ENCODE results near the gene SORL1. TPM values are rescaled to one million over a fixed set of nuclear protein-coding genes. Genes with fewer than 3 reads are reported as not detected.
A peak's percentile ranks its signal among the peaks of the same experiment; 100 is the strongest.

Gene SORL1
- total and polyA plus RNA-seq, 2 experiments from 2014 or later, result 6.4 to 18.2 TPM

DNA sequence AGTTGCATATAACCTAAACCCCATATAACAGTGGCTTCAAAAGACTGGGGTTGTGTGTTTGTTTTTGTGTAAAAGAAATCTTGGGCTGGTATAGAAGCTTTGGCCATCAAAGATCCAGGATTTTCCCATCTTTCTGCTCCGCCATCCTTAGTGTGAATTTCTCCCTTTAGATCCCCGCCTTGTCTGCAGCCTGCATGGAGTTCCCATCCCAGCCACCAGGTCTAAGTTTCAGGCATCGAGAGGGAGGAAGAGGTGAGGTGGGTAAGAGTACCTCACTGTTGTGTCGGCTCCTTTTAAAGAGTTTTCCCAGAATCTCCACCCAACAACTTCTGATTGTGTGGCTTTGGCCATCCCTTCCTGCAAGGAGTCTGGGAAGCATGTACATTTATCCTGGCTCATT, 196.2 kb downstream of the SORL1 start:
- DNase-seq (ENCODE audit: low read depth in 1 of 2, low spot score in 1 of 2), result no peak

DNA sequence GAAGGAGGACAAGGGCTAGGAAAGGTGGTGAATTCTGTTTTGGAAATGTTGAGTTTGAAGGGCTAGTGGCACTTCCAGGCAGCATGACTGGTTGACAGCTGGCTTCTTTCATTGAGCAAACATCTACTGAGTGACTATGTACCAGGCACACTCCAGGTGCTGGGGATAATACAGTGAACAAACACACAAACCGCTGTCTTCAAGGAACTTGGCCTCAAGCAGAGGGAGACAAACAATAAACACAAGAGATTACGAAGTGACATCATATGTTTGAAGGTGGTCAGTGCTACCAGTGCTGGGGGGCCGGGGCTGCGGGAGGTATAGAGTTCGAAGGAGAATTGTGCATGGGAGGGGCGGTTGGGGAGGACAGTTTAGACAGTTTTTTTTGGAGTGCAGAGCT, 197.7 kb downstream of the SORL1 start:
- Histone ChIP-seq H3K36me3 (no peaks in the 10 kb centered on the region), H3K4me1 (ENCODE audit: low read depth) (peaks cover 7% of the 10 kb centered on the region), H3K4me3 (no peak overlapping the region), H3K27ac (no peak overlapping the region), H3K27me3 (no peaks in the 10 kb centered on the region), H3K9me3 (ENCODE audit: low read depth) (no peaks in the 10 kb centered on the region)
- no peak for DNase-seq (ENCODE audit: low read depth in 1 of 2, low spot score in 1 of 2)
- TF ChIP-seq, protein P1, sequence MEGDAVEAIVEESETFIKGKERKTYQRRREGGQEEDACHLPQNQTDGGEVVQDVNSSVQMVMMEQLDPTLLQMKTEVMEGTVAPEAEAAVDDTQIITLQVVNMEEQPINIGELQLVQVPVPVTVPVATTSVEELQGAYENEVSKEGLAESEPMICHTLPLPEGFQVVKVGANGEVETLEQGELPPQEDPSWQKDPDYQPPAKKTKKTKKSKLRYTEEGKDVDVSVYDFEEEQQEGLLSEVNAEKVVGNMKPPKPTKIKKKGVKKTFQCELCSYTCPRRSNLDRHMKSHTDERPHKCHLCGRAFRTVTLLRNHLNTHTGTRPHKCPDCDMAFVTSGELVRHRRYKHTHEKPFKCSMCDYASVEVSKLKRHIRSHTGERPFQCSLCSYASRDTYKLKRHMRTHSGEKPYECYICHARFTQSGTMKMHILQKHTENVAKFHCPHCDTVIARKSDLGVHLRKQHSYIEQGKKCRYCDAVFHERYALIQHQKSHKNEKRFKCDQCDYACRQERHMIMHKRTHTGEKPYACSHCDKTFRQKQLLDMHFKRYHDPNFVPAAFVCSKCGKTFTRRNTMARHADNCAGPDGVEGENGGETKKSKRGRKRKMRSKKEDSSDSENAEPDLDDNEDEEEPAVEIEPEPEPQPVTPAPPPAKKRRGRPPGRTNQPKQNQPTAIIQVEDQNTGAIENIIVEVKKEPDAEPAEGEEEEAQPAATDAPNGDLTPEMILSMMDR (IDR thresholded peaks at IDR 0.05; ENCODE audit: low read depth, low read length), result no peak

More for the DNA sequence above, 196.2 kb downstream of the SORL1 start:
- no peaks in the 10 kb centered on the region for H3K27me3 ChIP-seq
- no peaks in the 10 kb centered on the region for H3K9me3 ChIP-seq (ENCODE audit: low read depth)
- no peak overlapping the region for H3K27ac ChIP-seq
- H3K36me3 ChIP-seq, result no peaks in the 10 kb centered on the region
- TF ChIP-seq, protein P1 (IDR thresholded peaks at IDR 0.05; ENCODE audit: low read depth, low read length), result no peak
- no peaks in the 10 kb centered on the region for H3K4me1 ChIP-seq (ENCODE audit: low read depth)
- H3K4me3 ChIP-seq, result no peak overlapping the region

- Histone ChIP-seq H3K27me3 (no peaks in the 10 kb centered on the region), H3K9me3 (ENCODE audit: low read depth) (no peaks in the 10 kb centered on the region), H3K4me1 (ENCODE audit: low read depth) (peaks cover 10% of the 10 kb centered on the region), H3K4me3 (no peak overlapping the region), H3K27ac (no peak overlapping the region), H3K36me3 (no peaks in the 10 kb centered on the region)
- no peak for DNase-seq (ENCODE audit: low read depth in 1 of 2, low spot score in 1 of 2)
- TF ChIP-seq, protein P1 (IDR thresholded peaks at IDR 0.05; ENCODE audit: low read depth, low read length), result no peak
These were observed 198.5 kb downstream of the SORL1 start for GRCh38 chr11:121650351-121651256.

DNA sequence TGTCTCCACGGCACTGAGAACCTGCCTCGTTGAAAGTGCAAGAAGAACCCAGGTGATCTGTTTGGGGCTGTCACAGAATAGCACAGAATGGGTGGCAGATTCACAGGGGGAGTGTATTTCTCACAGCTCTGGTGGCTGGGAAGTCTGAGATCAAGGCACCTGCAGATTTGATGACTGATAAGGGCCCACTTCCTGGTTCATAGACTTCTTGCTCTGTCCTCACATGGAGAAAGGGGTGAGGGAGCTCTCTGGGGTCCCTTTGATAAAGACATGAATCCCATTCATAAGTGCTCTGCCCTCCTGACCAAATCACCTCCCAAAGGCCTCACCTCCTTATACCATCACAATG, 199.1 kb downstream of the SORL1 start:
- Histone ChIP-seq H3K27ac (no peak overlapping the region), H3K9me3 (ENCODE audit: low read depth) (no peaks in the 10 kb centered on the region), H3K4me3 (no peak overlapping the region), H3K36me3 (no peaks in the 10 kb centered on the region), H3K4me1 (ENCODE audit: low read depth) (peaks cover 12% of the 10 kb centered on the region), H3K27me3 (no peaks in the 10 kb centered on the region)
- no peak for DNase-seq (ENCODE audit: low read depth in 1 of 2, low spot score in 1 of 2)
- TF ChIP-seq, protein P1 (IDR thresholded peaks at IDR 0.05; ENCODE audit: low read depth, low read length), result no peak

GRCh38 chr11:121652971-121653370, 200.9 kb downstream of the SORL1 start:
- Histone ChIP-seq H3K36me3 (no peaks in the 10 kb centered on the region), H3K4me3 (no peak overlapping the region), H3K27me3 (no peaks in the 10 kb centered on the region), H3K27ac (no peak overlapping the region), H3K4me1 (ENCODE audit: low read depth) (peaks cover 17% of the 10 kb centered on the region), H3K9me3 (ENCODE audit: low read depth) (no peaks in the 10 kb centered on the region)
- peak; percentile 49 to 60 for DNase-seq (ENCODE audit: low read depth in 1 of 2, low spot score in 1 of 2)
- TF ChIP-seq, protein P1 (IDR thresholded peaks at IDR 0.05; ENCODE audit: low read depth, low read length), result peak; percentile 43

Data from cardiac muscle cell (in vitro differentiated cells and primary cell).